ENCODE data around the gene EHMT1.

EHMT1 gene

GRCh38 chr9:137757613-137758029 lies 138.8 kb downstream of the EHMT1 start:
- no peak for DNase-seq
- Histone ChIP-seq H3K4me1 (no peaks in the 10 kb centered on the region), H3K4me3 (no peak overlapping the region), H3K9me3 (peaks cover 0 to 4% (median 0%) of the 10 kb centered on the region in 3 donors), H3K36me3 (peaks cover 50 to 91% (median 79%) of the 10 kb centered on the region in 3 donors), H3K27ac (no peak overlapping the region), H3K27me3 (no peaks in the 10 kb centered on the region)
- intact Hi-C loops (cut with DNase I; ENCODE audit: low total_unique reads) = no loop called here
- no peak for TF ChIP-seq CTCF (IDR thresholded peaks at IDR 0.05)

GRCh38 chr9:137758067-137758466 lies 139.3 kb downstream of the EHMT1 start:
- H3K36me3 ChIP-seq = peaks cover 51 to 91% (median 79%) of the 10 kb centered on the region in 3 donors
- peaks cover 0 to 4% (median 0%) of the 10 kb centered on the region in 3 donors for H3K9me3 ChIP-seq
- no peak overlapping the region for H3K27ac ChIP-seq
- no peak overlapping the region for H3K4me3 ChIP-seq
- no peaks in the 10 kb centered on the region for H3K4me1 ChIP-seq
- no peaks in the 10 kb centered on the region for H3K27me3 ChIP-seq
- intact Hi-C loops (cut with DNase I; ENCODE audit: low total_unique reads) = no loop called here
- DNase-seq = no peak
- TF ChIP-seq CTCF (IDR thresholded peaks at IDR 0.05) = no peak

GRCh38 chr9:137759117-137759516 lies 140.3 kb downstream of the EHMT1 start:
- H3K27me3 ChIP-seq = no peaks in the 10 kb centered on the region
- no peak for DNase-seq
- intact Hi-C loops (cut with DNase I; ENCODE audit: low total_unique reads) = no loop called here
- H3K36me3 ChIP-seq = peaks cover 52 to 91% (median 79%) of the 10 kb centered on the region in 3 donors
- no peak overlapping the region for H3K27ac ChIP-seq
- H3K4me1 ChIP-seq = no peaks in the 10 kb centered on the region
- no peak overlapping the region for H3K4me3 ChIP-seq
- peaks cover 0 to 4% (median 0%) of the 10 kb centered on the region in 3 donors for H3K9me3 ChIP-seq
- TF ChIP-seq CTCF (IDR thresholded peaks at IDR 0.05) = no peak

- Histone ChIP-seq H3K9me3 (peaks cover 0 to 4% (median 0%) of the 10 kb centered on the region in 3 donors), H3K36me3 (peaks cover 49 to 91% (median 76%) of the 10 kb centered on the region in 3 donors), H3K27me3 (no peaks in the 10 kb centered on the region), H3K4me3 (no peak overlapping the region), H3K27ac (no peak overlapping the region), H3K4me1 (no peaks in the 10 kb centered on the region)
- DNase-seq = no peak
- intact Hi-C loops (cut with DNase I; ENCODE audit: low total_unique reads) = no loop called here
- TF ChIP-seq CTCF (IDR thresholded peaks at IDR 0.05) = no peak
Observed at GRCh38 chr9:137759649-137760321, 141.0 kb downstream of the EHMT1 start.

- H3K36me3 ChIP-seq = peaks cover 43 to 91% (median 76%) of the 10 kb centered on the region in 3 donors
- TF ChIP-seq CTCF (IDR thresholded peaks at IDR 0.05) = no peak
- no peak overlapping the region for H3K27ac ChIP-seq
- H3K4me3 ChIP-seq = no peak overlapping the region
- H3K27me3 ChIP-seq = no peaks in the 10 kb centered on the region
- peaks cover 0 to 4% (median 0%) of the 10 kb centered on the region in 3 donors for H3K9me3 ChIP-seq
- no peaks in the 10 kb centered on the region for H3K4me1 ChIP-seq
- DNase-seq = no peak
- intact Hi-C loops (cut with DNase I; ENCODE audit: low total_unique reads) = no loop called here
Observed at GRCh38 chr9:137760426-137760825, 141.6 kb downstream of the EHMT1 start.

All from tibial artery (tissue), 4 donors.